ENCODE measurements around the gene IRGC.

IRGC gene

GRCh38 chr19:43691755-43692154 lies 24.1 kb upstream of the IRGC start:
- DNase-seq: no peak

- DNase-seq: no peak
Observed at GRCh38 chr19:43692385-43692784, 23.5 kb upstream of the IRGC start.

GRCh38 chr19:43692877-43693276 lies 23.0 kb upstream of the IRGC start:
- DNase-seq: no peak

GRCh38 chr19:43694553-43694952 lies 21.3 kb upstream of the IRGC start:
- DNase-seq: no peak

GRCh38 chr19:43695985-43696704 lies 19.7 kb upstream of the IRGC start:
- no peak for DNase-seq

DNA sequence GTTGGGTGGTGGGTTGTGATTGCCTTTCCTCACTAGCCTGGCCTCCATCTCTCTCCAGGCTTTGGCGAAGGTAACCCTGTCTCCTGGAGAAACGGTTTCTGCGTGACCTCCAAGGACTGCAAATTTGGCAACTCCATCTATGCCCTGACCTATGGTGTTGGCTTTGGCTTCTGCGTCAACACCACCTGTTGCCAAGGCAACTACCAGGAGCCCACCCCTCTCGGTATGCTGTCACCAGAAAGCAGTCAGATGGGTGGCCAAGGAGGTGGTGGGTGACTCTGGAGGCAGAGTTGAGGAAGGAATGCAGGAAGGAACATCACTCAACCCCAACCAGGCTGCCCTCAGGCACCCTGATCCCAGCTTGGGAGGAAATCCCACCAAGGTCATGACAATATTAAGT lies 18.6 kb upstream of the IRGC start:
- DNase-seq: no peak

GRCh38 chr19:43699506-43700394 lies 16.1 kb upstream of the IRGC start:
- no peak for DNase-seq

GRCh38 chr19:43700395-43701000 lies 15.4 kb upstream of the IRGC start:
- DNase-seq: peak; percentile 14

DNA sequence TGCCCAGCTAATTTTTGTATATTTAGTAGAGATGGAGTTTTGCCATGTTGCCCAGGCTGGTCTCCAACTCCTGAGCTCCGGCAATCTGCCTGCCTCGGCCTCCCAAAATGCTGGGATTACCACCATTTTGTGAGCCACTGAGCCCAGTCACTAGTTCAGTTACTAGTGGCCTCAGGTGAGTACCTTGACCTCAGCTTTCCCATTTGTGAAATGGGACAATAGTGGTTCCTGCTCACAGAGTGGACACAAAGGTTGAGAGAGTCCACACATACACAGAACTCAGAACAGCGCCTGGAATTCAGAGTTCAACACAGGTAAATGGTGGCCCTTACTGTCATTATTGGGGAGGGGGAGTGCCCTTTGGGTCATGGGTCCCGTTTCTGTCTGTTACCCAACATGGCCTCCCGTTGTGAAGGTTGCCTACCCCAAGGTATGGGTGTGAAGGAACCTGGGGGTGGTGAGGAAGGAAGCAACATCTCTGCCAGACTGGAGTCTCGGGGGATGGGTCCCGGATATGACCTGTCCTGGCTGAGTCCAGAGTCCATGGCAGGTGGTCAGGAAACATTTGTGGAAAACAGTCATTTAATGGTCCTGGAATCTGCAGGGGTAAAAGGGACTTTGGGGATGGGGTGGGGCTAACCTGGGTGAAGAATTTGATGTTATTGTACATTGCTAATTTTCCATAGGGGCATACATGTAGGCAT lies 11.7 kb upstream of the IRGC start:
- DNase-seq: no peak

GRCh38 chr19:43705729-43706128 lies 10.1 kb upstream of the IRGC start:
- DNase-seq: no peak

DNA sequence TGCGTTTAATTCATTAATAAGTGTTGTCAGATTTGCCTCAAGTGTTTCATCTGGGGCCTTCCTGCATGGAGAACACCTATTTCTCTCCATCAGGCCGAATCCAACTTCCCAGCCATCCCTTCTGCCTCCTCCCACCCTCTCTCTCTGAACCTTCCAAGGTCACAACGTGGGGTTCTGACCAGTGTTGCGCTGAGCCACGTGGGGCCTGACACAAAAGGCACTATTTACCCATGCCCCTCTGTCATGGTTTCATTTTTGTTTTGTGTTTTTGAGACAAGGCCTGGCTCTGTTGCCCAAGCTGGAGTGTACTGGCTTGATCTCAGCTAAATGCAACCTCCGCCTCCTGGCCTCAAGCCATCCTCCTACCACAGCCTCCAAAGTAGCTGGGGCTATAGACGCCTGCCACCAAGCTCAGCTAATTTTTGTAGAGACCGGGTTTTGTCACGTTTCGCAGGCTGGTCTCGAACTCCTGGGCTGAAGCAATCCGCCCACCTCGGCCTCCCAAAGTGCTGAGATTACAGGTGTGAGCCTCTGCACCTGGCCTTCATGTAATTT lies 8.6 kb upstream of the IRGC start:
- DNase-seq: no peak

DNA sequence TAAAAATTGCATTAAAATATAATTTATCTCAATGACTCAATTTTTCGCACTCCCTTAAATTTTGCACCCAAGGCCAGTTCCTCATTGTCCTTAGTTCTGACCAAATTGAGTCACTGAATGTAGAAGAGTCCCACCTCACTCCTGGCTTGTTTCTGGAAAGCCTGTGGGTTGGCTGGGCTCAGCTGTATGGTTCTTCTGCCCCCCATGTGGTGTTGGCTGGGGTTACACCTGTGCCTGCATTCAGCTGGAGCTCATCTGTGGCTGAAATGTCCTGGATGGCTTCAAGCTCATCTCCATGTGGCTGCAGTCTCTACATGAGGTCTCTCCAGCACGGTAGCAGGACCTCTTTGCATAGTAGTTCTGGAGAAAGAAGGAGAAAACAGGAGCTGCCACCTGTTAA lies 7.2 kb upstream of the IRGC start:
- DNase-seq: no peak

GRCh38 chr19:43711751-43712355 lies 4.0 kb upstream of the IRGC start:
- no peak for DNase-seq

- DNase-seq: no peak
Observed at GRCh38 chr19:43713208-43713607, 2.7 kb upstream of the IRGC start.

- DNase-seq: no peak
Observed at GRCh38 chr19:43718627-43719377, 2.9 kb downstream of the IRGC start.

- DNase-seq: no peak
Observed at GRCh38 chr19:43719378-43719868, 3.5 kb downstream of the IRGC start.

DNA sequence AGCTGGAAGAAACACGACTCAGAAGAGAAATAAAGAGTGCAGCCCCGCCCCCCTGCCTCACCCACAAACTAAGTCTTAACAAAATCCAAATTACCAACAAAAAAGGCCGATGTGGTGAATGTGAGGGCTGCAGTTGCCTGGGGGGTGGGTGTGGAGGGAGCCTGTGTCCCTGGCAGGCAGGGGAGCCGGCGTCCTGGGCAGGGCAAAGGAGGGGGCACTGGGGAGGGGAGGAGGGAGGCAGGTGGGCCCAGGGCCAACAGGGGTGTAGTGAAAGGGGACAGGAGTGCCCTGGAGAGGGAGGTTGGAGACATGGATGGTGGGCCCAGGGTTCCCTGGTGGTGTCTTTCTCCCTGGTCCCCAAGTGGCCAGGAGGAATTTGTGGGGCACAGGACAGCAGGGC lies 4.0 kb downstream of the IRGC start:
- DNase-seq: no peak

- DNase-seq: no peak
Observed at GRCh38 chr19:43720936-43721335, 5.1 kb downstream of the IRGC start.

DNA sequence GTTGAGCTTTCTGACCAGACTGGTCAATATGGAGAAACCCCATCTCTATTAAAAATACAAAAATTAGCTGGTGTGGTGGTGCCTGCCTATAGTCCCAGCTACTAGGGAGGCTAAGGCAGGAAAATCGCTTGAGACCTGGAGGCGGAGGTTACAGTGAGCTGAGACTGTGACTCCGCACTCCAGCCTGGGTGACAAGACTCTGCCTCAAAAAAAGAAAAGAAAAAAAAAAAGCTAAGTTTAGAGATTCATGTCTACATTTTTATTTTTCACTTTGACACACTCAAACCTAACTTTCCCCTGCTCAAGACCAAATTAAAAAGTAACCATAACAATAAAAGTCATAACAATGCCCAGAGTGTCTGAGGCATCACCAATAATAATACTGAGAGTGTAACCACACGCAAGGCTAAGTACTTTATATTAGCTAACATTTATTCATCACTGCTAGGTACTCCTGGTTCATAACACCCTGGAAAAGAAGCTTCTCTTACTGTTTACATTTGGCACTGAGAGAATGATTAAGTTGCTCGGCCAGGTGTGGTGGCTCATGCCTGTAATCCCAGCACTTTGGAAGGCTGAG lies 5.7 kb downstream of the IRGC start:
- no peak for DNase-seq

- no peak for DNase-seq
Observed at GRCh38 chr19:43723588-43723987, 7.7 kb downstream of the IRGC start.

GRCh38 chr19:43724896-43725295 lies 9.0 kb downstream of the IRGC start:
- DNase-seq: no peak
